GM18907 (cell line): ENCODE measurements around the gene ALOX12B.
"Not testable (repeated sequence)": the region's sequence is repeated elsewhere in the genome, so short reads cannot be mapped to it uniquely, and the experiment has no call there.

Experiments used
- ATAC-seq: cut with Tn5 transposase; IDR thresholded peaks from one replicate; pipeline ENCODE4 v1.9.1; 2021; ENCODE audit warnings: mild to moderate bottlenecking, moderate library complexity; ENCODE audit not compliant: unreplicated experiment

The ALOX12B gene

DNA sequence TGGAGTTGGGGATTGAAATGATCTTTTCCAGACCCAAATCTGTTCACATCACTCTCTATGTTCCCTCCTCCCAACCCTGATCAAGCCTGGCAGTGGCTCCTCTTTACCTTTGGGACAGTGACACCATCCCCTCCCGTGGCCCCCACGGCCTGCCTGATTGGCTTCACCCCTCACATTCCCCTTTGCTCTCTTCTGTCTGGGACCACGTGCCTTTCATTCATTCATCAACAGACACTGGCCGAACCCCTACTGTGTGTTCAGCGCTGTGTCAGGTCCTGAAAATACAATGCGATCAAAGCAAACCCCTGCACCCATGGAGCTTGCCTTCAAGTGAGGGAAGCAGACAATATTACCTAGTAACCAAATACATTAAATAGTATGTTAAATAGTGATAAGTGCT is 2.2 kb upstream of the ALOX12B start:
- ATAC-seq, result no peak

- ATAC-seq, result no peak
Measured at GRCh38 chr17:8087952-8088230, 375 bp upstream of the ALOX12B start.

GRCh38 chr17:8084250-8084649 is 3.3 kb downstream of the ALOX12B start:
- ATAC-seq, result no peak

DNA sequence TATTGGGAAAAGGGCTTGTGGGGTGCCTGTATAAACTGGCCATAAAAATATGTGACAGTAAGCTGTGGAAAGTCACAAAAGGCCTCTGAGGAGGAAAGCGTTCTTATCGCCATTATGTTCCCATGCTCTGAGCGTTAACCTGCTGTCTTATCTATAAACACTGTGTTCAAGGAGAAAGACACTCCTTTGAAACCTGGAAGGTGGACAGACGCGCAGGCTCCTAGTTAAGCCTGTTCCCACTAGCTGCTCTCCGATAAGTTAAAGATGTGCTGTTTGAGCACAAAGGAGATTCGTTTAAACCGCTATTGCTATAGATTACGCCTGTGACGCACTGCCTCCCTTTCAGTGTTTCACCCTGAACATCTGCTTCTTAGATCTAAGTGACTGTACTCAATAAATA is 5.2 kb downstream of the ALOX12B start:
- ATAC-seq, result no peak

DNA sequence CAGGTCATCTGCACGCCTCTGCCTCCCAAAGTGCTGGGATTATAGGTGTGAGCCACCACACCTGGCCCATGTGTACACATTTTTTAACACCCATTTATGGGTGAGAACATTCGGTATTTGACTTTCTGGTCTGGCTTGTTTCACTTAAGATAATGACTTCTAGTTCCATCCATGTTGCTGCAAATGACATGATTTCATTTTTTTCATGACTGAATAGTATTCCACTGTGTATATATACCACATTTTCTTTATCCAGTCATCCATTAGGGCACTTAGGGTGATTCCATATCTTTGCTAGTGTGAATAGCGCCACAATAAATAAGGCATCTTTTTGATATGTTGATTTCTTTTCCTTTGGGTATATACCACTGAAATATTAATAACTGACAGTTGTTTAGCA is 5.6 kb downstream of the ALOX12B start:
- no peak for ATAC-seq

DNA sequence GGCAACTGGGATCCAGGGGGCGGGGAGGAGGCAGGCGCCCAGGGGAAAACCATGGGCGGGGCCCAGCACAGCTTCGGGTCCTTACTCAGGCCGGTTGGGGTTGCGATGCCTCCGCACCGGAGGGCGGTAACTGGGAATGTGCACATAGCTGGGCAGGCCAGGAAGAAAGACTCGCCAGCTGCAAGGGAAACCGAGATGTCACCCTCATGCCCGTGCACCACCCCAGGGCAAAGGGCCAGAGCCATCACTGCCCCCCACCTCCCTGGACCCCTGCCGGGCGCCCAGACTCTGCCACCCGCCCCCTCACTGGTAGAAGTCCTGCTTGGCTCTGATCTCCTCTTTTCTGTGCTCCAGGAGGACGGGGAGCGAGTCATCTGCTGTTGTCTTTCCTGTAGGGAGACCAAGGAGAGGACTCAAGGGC is 6.7 kb downstream of the ALOX12B start:
- ATAC-seq, result no peak

DNA sequence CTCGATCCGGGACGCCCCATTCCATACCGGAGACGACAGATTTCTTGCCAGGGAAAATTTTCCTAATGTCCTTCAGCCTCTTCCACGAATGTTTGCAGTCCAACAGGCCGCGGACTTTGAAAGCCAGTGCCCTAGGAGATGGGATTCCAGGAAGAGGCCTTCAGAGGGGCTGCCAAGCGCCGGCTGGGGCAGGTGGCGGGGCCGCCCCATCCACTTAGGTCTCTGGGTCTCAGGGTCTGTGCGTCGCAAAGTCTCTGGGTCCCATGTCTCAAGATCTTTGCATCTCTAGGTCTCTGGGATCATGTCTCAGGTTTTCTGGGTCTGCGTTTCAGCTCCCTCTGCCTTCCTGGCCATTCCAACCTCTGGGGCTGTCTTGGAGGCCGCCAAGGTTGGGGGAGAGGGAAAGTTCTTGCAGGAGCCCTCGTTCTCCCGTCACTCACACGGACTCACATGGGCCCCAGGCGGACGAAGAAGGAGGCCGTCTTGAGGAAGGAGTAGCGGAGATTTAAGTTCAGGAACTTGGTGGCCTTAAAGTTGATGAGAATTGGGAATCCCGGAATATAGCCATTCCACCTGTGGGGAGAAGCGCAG is 7.2 kb downstream of the ALOX12B start:
- ATAC-seq, result no peak

DNA sequence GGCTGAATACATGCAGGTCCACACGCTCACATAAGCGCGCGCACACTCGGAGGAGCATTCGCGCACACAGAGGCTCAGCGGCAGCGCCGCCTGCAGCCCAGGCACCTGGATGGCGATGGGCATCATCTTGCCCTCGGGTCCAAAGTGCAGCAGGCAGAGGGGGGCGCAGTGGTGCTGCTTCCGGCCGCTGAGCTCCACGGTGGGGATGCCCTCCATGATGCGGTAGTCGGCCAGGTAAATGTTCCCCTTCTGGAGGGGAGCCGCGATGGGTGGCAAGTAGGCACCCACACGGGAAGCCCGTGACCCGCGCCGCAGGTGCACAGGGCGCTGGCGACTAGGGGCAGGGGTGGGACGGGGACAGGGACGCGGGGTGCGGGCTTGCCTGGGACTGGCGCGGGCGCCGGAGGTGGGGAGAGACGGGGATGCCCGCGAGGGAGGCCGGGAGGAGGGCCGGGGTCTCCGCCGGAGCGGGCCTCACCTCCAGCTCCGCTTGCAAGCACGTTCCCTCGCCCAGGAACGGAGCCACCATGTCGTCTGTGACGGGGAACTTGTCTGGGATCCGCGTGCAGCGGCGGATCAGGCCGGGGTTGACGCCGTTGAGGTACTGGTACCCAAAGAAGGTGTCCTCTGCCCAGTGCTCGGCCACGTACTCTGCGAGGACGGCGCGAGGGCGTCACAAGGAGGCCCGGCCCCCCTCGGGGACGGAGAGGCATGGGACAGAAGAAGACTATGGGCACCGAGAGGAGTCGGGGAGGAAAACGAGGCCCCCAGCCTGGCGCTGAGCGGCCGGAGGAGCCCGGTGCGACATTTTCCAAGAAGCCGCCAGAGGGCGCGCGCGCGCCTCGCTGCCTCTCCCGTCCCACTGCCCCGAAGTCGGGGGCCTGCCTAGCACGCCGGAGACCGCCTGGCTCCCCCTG is 8.0 kb downstream of the ALOX12B start:
- ATAC-seq, result peak; percentile 68

GRCh38 chr17:8077939-8078338 is 9.6 kb downstream of the ALOX12B start:
- ATAC-seq, result not testable (repeated sequence)

DNA sequence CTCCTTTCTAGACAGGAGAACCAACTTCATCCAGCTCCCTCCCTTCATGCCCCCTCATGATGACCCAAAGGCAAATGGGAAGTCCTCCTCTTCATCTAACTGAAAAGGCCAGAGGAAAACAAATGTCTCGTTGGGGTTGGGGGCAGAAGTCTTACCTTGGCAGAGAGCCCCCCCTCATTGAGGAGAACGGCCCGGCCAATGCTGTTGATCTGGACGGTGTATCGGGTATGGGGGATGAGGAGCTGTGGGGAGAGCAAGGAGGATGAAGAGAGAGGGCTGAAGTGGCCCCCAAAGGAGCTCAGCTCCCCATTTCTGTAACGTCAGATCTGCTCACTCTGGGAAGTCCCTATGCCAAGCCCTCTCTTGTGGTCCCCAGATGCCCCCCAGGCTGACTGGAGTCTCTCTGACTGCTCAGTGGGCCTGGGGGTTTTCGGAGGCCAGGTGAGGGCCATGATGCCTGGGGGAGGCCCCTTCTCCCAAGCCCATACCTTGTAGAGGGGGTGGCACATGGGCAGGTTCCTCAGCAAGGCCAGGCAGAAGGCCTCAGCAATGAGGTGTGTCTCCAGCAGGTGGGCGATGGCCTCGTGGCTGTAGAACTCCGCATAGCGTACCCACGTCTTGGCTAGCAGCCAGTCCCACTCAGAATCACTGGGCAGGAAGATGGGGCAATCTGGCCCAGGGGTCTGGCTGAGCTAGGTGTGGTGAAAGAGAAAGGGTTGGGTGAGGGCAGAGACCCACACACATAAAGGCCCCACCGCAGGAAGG is 10.8 kb downstream of the ALOX12B start:
- no peak for ATAC-seq

DNA sequence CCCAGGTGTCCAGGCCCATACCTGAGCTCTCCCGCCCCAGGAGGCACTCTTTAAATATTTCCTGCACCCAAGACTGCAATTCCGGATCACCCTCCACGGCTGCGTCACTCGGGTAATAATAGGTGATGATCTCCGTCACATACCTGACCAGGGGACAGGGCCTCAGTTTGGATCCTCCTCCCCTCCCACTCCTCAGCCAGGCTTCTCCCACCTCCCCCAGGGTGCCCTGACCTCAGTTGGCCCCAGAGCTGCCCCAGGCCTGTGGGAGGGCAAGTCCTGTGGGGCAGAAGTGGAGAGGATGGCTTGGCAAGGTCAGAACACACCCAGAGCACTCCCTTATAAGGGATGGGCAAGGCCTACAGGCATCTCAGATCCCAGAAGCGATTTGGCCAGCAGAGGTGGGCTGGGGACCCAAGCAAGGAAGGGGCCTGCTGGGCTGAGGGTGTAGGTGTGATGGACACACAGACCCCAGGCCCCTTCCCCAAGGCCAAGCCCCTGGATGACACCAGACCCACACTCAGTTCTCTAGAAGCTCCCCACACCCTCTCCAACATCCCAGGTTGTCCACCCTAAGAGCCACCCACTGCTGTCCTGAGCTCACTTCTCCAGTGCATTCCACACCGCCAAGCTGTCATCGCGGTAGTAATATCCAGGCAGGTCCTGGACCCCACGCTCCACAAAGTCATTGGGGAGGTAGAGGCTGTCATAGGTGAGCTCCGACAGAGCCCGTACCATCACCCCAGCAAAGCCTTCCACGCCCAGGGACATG is 11.8 kb downstream of the ALOX12B start:
- ATAC-seq, result no peak

GRCh38 chr17:8075081-8075480 is 12.4 kb downstream of the ALOX12B start:
- ATAC-seq, result no peak

- ATAC-seq, result no peak
Measured at GRCh38 chr17:8074554-8074953, 13.0 kb downstream of the ALOX12B start.

DNA sequence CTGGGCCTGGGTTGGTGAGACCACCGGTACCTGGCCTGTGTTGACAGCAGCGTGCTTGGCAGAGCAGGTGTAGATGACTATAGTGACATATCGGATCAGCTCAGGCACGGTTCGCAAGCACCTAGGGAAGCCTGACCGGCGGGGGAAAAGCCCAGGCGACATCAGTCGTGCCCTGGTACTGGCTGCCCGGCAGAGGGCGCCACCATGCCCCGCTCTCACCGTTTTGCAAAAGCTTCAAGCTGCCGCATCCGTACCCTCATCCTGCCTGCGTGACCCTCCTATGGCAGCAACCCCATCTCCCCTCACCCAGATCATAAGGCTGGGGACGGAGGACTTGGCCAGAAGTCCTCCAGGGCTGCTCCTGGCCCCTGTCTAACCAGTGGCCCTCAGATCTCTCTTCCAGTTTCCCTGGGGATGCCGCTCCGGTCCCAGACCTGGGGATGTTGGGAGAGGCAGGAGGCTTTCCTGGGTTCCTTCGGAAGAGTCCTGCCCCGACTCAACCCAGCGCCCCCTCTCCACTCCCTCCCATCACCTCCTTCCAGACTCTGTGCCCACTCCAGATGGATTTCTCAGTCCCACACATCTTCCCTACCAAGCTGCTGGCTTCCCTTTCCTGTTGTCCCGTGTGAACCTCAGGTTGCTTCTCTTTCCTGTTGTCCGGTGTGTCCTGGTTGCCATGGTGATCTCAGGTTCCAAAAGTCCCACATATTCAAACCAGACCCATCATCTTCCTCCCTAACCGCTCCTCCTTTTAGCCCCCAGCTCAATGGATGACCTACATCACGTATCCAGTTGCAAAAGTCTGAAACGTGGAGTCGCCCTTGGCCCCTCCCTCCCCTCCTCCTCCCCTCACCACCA is 13.7 kb downstream of the ALOX12B start:
- peak; percentile 48 for ATAC-seq

- ATAC-seq, result no peak
Measured at GRCh38 chr17:8072729-8073461, 14.6 kb downstream of the ALOX12B start.

DNA sequence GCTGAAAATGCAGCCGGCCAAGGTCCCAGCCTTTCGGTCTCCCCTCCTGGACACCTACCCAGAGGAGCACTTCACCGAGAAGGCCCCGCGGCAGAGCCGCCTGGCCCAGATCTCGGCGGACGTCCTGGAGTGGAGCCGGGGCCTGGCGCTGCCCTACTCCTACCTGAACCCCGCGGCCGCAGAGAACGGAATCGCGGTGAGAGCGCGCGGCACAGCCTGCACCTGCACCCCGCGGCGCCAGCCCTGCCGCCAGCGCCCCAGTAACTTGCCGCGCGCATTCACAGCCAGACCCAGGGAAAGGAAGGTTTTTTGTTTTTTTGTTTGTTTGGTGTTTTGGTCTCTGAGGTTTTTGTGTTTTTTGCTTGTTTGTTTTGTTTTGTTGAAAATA is 15.2 kb downstream of the ALOX12B start:
- ATAC-seq, result no peak

GRCh38 chr17:8071496-8071895 is 16.0 kb downstream of the ALOX12B start:
- no peak for ATAC-seq

- ATAC-seq, result no peak
Measured at GRCh38 chr17:8069587-8069860, 18.0 kb downstream of the ALOX12B start.

DNA sequence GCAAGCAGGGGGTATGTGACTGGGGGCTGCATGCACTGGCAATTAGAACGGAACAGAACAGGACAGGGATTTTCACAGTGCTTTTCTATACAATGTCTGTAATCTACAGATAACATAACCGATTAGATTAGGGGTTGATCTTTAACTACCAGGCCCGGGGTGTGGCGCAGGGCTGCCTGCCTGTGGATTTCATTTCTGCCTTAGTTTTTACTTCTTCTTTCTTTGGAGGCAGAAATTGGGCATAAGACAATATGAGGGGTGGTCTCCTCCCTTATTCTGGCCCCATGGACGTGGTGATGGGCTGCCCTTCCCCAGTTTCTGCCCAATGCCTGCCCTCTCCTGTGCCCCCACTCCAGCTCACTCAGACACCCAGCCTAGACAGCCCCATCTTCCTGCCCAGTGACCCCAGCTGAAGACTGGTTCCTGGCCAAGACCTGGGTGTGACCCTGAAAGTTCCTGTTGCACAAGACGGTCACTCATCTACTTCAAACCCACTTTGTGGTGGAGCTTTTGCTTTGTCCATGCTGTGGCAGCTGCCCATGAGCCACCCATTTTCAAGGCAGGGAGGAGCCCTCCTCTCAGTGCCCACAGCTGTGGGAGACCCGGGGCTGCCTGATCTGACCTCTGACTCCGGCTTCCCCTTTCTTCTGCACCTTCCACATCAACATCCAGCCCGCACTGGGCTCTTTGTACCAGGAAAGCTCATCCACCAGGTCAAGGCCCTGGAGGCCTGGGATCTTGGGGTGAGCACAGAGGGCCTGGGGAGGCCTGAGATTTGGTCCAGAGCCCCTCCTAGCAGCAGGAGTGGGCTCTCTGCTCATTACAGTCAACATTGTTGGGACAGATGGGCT is 18.6 kb downstream of the ALOX12B start:
- no peak for ATAC-seq
